Right kidney (tissue), 1 donor: ENCODE measurements around the gene C1QTNF6.

Source experiments
- DNase-seq: peaks from one replicate; pipeline ENCODE4 v3.0.0-alpha.2; 2016

The C1QTNF6 gene

DNA sequence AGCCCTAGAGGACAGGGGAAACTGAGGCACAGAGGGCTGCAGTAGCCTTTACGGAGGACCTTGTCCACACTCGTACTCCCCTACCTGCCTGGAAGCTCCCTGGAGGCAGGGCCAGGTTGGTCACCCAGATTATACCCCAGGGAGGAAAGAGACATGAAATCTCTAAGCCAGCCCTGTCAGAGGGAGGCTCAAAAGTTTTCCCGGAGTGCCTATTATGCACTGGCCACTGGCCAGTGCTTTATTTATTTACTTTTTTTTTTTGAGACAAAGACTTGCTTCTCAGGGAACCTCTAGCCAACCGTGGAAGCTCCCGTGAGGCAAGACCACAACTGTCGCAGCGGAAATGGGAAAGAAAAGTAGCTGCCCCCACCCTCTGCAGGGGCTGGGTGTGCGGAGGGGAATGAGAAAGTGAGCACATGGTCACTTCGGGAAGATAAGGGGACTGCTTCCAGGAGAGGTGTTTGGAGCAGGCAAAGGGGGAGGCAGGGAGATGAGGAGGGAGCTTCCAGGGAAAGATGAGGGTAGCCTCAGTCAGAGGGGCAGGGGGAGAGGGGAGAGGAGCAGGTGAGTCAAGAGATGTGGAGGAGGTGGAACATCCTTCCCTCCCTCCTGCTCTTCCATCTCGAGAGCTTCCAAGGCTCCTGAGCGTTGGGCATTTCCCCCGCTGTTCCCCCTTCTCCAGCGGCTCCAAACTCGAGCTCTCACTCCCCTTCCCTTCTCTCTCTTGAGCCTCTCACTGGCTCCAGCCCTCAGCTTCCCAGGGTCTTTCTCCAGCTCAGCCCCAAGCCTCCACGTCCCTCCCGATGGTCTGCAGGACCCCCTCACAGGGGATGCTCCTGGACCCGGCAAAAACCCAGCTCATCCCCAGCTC lies 42.6 kb downstream of the C1QTNF6 start:
- no peak for DNase-seq

DNA sequence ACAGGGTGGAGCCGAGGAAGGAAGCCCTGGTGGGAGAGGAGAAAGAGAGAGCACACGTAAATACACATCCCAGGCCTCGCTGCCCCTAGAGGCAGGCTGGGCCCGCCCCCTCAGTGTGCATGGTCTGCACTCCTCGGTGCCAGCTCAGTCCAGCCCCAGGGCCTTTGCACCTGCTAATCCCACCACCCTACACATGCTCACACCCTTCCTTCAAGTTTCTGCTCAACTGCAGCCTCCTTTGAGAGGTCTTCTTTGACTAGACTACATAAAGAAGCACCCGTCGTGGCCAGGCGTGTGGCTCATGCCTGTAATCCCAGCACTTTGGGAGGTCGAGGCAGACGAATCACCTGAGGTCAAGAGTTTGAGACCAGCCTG lies 43.9 kb downstream of the C1QTNF6 start:
- no peak for DNase-seq

DNA sequence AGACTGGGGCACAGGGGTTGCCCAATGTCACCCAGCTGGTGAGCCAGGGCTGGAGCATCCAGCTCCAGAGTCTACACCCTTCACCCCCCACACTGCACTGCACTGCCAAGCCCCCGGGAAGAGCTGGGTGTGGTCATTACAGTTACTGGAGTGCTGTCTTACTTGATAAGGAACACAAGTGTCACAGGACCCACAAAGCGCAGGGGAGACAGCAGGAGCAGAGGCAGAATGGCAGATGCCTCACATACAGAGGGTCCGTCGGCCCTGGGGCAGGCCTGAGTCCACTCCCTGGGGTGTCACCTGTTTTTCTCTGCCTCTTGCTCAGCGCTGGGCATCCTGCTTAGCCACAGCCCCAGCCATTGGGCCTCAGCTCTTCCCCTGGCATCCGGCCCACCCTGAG lies 46.1 kb downstream of the C1QTNF6 start:
- no peak for DNase-seq

DNA sequence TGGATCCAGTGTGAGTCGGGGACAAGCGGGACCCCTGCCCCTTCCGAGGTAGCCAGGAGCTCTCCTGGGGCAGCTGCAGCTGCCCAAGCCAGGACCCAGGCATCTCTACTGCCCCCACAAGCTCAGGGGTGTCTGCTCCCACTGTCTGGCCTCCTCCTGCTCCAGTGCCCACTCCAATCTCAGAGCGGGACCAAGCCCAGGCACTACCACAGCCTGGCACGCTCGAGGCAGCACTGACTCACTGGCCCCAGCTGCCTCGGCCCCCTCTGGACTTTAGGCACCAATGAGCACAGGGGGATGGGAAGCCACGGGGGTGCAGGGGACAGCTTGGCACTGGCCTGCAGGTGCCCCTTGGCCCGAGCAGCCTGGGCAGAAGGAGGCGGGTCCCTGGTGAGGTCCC lies 46.6 kb downstream of the C1QTNF6 start:
- no peak for DNase-seq

DNA sequence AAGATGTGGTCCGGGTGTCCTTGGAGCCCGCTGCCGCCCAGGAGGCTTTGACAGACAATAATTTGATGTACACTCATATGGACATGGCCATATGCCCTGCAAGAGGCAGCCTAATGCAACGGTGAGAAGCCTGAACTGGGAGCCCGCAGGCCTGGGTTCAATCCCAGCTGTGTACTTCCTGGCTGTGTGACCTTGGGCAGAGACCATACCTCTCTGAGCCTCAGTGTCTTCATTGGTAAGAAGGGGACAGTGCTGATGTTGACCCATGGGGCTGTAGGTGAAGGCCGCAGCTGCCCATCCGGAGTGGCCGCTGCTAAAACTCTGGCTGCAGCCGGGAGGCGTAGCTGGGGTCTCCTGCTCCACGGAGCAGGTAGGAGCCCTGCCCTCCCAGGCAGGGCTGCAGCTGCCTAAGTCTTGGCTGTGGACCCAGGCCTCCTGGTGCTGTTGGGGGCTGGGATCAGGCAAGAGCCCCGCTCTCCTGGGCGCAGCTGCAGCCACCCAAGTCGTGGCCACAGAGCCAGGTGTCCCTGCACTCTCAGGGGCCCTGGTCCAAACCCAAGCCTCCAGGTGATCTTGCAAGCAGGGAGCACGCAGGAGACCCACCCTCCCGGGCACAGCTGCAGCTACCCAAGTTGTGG lies 47.2 kb downstream of the C1QTNF6 start:
- no peak for DNase-seq

DNA sequence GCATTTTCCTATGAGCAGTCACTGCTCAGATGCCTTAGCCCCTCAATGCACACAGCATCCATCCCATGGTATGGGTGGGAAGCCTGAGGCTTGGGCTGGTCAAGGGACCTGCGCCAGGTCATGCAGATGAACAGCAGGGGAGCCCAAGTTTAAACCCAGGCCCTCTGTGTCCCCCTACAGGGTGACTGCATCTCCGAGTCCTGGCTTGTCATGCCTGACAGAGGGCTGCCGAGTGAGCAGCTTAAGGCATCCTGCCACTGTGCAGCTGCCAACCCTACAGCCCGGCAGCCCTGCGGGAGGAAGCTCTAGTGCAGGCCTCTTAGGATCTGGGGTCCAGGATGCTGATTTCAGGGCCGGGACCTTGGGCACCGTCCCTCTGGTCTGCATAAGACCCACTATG lies 48.3 kb downstream of the C1QTNF6 start:
- DNase-seq = no peak

DNA sequence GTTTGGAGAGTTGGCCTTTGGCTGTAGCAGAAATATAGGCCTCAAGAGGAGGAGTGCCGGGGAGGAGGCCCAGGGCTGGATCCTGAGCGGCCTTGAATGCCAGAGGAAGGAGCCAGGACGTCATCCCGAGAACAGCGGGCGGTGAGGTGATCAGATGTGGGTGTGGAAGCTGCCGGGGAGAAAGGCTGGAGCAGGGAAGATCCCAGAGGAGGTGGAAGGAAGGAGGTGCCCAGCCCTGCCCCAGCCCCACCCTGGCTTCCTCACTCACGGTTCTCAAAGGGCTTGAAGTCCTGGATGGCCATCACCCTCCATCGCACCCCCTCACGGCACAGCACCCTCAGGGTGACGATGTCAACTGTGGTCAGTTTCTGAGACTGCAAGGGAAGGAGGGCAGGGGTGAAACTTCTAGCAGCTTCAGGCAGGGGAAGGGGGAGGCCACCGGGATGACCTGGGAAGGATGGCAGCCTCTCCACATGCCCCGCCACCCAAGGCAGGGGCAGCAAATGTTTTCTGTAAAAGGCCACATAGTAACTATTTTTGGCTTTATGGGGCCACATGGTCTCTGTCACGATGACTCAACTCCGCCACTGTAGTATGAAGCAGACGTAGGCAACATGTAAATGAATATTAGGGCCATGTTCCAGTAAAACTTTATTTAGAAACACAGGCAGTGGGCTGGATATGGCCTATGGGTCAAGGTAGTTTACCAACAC lies 49.0 kb downstream of the C1QTNF6 start:
- DNase-seq = no peak

DNA sequence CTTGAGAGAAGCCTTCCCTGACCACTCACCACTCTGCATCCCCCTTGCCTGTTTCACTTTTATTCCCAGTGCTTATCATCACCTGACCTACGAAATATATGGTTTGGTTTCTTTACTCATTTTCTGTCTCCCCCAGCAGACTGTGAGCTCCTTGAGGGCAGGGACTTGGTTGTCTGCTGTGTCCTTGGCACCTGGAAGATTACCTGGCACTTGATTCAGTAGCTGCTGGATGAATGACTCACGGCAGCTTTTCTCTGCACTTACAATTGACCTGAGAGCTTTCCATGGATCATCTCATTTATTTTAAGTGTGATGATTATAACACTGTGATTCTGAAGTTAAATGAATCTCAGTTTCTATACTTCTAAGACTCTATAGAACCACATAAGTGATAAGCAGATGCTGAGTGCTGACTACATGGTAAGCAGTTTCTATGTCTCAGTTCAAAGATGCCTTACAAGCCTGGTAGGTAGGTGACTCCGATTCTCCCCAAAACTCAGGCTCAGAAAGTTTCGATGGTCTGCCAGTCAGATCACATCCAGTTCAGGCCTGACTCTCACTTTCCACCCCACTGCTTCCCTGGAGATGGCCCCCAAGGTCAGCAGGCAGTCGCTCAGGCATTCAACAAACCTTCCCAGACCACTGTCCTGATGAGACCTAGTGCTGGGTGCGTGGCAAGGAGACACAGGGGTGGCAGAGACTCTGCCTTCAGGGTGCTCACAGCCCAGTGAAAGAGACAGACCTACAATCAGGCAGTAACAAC lies 50.0 kb downstream of the C1QTNF6 start:
- no peak for DNase-seq

DNA sequence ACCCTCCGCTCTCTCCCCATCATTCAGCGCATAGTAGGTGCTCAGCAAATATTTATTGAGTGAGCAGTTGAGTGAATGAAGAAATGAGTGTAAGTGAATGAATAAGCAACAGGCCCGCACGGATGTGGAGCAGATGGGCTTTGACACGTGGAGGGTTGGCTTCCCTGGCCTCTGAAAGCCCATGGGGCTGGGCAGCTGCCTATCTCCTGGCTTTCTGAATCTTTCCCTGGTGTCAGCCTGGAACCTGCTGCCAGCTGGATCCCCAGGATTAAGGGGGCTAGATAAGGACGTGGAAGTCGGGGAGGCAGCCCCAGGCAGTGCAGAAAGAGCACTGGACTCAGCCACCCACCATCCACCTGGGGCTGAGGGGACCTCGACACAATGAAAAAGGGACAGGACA lies 50.9 kb downstream of the C1QTNF6 start:
- DNase-seq = no peak

DNA sequence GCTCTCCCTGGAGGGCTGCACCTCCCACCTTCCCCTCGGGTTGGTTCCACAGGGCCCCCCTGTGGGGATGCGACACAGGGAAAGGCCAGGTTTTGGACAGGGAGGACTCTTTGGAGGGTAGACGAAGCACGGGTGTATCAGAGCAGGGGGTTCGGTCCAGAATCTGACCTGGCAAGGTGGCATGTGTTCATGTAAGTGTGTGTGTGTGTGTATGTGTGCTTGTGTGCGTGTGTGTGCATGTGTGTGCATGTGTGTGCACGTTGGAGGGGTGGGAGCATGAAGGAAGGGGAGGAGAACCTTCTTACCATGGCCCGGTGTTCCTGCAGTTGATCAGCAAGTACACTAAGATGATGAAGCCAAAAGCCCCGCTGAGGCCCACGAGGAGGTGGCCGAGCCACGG lies 53.0 kb downstream of the C1QTNF6 start:
- no peak for DNase-seq

DNA sequence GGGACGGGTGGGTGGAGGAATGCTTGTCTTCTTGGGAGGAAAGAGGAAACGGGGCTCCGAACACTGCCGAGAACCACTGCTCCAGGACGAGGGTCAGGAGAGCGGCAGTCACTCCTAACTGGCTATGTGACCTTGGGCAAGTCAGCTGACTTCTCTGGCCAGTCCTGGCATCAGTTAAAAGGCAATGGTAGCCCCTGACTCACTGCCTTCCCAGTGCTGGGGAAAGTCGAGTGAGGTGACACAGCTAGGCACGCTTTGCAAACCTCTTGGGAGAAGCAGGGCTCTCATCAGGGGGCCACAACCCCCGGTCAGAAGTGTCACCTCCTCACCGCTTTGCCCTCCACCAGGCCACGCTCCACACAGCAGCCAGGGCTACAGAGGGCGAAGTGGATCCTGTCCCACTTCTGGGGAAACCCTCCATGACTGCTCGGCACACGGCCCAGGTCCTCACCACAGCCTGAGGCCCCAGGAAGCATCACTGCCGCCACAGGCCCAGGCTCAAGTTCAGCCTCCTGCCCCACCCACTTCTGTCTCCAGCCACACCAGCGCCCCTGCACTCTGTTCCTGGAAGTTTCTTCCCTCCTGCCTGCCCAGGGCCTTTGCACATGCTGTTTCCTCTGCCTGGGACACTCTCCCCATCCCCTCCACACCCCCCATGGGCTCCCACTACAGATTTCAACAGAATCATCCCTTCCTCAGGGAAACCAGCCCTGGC lies 54.6 kb downstream of the C1QTNF6 start:
- no peak for DNase-seq

DNA sequence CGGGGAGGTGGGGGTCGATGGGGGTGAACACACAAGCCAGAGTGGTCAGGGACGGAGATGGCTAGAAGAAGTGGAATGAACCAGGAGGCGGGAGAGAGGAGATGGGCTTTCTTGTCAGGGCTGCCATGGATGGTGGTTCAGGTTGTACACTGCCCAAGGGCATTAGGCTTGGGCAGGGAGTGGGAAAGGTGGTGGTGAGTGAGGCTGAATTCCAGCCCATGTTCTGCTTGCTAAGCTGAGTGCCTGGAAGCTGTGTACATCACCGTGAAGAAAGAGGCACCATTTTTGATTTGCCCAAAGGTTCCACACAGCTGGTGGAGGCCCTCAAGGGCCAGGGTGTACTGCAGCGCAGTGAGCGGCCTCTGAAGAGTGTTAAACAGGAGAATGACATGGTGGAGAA lies 55.3 kb downstream of the C1QTNF6 start:
- no peak for DNase-seq
